Measurements from ENCODE around the gene IL1A.

DNA sequence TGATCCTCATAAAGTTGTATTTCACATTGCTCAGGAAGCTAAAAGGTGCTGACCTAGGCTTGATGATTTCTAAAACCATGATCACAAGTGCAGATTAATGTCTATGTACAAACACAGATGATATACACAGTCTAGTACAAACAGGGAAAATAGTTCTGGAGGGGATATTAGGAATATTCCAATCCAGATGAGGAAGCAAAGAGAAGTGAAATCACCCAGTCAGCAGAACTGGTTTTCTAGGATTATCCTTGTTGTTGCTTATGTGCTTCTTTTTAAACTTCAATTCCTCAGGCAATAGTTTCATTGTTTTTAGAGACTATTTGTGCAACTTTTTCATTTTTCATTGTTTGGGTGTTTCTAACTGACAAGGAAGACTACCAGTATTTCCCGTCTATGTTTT lies 4.7 kb downstream of the IL1A start:
- TF ChIP-seq EZH2 (IDR thresholded peaks at IDR 0.05; ENCODE audit: borderline replicate concordance, low read length), result no peak
- TF ChIP-seq, protein P1, sequence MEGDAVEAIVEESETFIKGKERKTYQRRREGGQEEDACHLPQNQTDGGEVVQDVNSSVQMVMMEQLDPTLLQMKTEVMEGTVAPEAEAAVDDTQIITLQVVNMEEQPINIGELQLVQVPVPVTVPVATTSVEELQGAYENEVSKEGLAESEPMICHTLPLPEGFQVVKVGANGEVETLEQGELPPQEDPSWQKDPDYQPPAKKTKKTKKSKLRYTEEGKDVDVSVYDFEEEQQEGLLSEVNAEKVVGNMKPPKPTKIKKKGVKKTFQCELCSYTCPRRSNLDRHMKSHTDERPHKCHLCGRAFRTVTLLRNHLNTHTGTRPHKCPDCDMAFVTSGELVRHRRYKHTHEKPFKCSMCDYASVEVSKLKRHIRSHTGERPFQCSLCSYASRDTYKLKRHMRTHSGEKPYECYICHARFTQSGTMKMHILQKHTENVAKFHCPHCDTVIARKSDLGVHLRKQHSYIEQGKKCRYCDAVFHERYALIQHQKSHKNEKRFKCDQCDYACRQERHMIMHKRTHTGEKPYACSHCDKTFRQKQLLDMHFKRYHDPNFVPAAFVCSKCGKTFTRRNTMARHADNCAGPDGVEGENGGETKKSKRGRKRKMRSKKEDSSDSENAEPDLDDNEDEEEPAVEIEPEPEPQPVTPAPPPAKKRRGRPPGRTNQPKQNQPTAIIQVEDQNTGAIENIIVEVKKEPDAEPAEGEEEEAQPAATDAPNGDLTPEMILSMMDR (conservative IDR thresholded peaks at IDR 0.05 in 1 of 2, IDR thresholded peaks at IDR 0.05 in 1 of 2; ENCODE audit: extremely low read depth in 1 of 2, insufficient read depth in 1 of 2, low read depth in 1 of 2, low read length in 2 of 2), result no peak
